HG03575 (cell line): Measurements from ENCODE around the gene LIG3.
"Not testable (repeated sequence)": the region's sequence is repeated elsewhere in the genome, so short reads cannot be mapped to it uniquely, and the experiment has no call there.

Source experiments
- ATAC-seq: cut with Tn5 transposase; IDR thresholded peaks from one replicate; pipeline ENCODE4 v1.9.1; 2021; ENCODE audit not compliant: unreplicated experiment, insufficient number of reproducible peaks, low FRiP score; ENCODE audit errors: extremely low read depth

The LIG3 gene

DNA sequence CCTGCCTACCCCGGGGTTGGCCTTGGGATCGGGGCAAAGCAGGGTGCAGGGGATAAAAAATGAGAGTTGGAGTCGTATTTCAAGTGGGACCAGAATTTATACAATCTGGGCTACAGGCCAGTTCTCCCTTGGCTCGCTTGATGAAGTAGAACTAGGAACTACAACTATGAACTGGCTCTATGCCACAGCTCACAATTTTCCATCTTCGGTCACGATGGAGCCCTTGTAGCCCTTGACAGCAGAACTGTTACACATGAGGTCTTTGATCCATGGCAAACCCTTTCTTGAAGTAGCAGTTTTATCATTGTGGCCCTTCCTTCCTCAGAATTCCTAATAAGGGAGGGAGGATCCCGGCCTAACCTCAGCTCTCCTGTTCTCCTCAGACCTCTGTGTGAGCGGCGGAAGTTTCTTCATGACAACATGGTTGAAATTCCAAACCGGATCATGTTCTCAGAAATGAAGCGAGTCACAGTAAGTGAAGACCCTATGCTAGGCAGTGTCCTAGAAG, 17.1 kb downstream of the LIG3 start:
- no peak for ATAC-seq

- ATAC-seq = no peak
Measured at GRCh38 chr17:34998205-34998604, 17.9 kb downstream of the LIG3 start.

- ATAC-seq = no peak
Measured at GRCh38 chr17:34999456-34999855, 19.1 kb downstream of the LIG3 start.

- not testable (repeated sequence) for ATAC-seq
Measured at GRCh38 chr17:35000965-35001364, 20.7 kb downstream of the LIG3 start.

DNA sequence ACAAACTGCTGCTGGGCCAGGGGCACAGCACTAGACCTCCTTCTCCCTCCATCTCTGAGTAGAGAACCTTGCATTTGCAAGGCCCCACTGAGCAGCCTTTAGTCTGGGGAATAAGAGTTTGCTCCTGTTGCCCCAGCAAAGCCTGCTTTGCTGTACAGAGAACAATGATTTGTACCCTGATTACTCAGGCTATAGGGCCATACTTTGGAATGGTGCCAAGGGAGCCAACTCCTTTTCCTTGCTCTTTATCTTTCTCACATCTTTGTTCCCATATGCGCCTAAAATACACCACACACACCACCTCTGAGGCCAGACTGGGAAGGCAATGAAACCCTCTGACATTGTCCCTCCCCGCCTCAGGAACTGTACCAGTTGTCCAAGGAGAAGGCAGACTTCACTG, 21.2 kb downstream of the LIG3 start:
- no peak for ATAC-seq

DNA sequence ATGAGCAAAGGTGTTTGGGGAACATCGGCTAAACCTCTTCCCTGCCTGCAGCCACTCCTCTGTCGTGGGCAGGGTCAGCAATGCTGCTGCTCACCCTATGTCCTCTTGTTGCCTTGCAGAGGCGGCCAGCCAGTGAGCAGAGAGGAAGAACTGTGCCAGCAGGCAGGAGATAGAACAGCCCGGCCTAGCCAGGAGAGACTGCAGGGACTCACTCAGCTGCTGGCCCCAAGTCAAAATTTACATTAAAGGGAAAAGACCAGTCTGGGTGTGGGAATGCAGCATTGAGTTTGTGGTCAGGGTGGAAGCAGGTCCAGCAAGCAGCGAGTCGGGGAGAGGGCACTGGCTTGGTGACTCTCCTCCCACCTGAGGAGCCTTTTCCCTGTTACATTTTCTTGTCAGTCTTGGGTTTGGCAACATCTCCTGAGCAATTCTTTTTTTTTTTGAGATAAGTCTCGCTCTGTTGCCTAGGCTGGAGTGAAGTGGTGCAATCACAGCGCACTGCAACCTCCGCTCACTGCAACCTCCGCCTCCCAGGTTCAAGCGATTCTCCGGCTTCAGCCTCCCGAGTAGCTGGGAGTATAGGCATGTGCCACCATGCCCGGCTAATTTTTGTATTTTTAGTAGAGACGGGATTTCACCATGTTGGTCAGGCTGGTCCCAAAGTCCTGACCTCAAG, 22.7 kb downstream of the LIG3 start:
- ATAC-seq = no peak

DNA sequence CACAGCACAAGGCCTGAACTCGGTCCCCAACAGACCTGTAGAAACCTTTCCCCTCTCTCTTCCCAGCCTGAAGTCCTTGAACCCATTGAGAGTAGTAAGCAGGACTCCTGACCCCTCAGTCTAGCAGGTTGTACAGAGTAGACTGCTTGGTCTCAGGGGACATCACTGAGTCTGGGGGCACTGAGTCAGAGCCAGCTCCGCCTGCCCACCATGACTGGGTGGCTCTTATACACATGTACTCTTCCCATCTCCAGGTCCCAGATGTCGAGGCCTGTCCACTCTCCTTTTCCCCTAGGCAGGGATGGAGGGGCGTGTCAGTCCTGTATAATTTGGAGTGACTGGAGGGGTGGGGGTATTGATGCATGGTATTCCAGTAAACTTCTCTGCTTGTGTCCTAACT, 23.5 kb downstream of the LIG3 start:
- ATAC-seq = no peak

DNA sequence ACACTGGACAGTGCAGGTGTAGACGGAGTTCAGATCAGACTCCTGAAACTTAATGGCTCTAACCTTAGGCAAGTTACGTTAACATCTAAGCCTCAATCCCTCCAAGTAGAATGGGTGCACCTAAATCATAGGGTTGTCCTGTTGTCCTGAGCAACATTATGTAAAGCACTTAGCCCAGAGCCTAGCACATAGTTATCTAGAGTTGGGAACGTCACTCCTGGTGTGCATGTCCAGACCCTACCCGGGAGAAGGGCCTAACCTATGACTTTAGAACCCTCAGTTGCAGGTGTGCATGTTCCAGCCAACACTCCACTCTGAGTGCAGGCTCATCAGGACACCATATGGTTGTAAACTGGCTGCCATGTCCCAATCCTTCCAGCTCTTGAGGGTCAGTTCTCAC, 26.0 kb downstream of the LIG3 start:
- no peak for ATAC-seq

GRCh38 chr17:35006961-35007360, 26.6 kb downstream of the LIG3 start:
- no peak for ATAC-seq

DNA sequence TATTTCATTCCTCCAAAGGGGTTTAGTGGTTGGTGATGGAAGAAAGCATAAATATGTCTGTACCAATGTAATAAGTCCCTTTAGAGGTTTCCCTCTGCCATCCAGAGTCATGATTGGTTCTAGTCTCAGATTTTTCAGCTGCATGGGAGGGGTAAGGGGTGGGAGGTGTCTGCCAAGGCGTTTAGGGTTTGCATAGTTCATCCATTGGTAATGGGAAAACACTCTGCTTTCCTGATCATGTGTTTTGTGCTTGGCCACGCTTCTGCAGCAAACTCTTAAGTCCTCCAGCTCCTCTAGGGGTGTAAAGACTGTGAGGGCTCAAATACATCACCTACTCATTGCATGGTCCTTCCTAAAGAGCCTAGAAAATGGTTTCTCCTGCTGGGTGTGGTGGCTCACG, 29.8 kb downstream of the LIG3 start:
- no peak for ATAC-seq

DNA sequence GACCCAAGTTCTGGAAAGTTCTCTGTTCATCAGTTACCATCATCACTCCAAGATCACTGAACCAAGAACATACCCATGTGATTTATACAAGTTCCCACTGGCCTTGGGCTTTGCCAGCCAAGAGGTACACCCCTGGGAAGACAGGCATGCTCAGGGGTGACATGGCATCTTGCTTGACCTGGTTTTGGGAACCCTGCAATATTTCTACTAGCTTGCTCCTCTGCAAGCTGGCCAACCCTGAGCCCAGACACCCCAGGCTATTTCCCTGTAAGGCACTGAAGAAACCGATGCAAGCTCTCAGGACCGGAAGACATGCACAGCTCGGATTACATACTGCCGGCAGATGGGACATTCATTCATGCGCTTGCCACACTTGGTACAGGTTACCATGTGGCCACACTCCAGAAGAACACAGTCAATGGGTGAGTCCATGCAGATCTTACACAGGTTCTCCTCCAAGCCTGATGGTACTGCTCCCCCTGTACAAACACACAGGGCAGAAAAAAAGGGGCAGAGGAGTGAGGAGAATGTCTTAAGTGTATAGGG, 31.4 kb downstream of the LIG3 start:
- ATAC-seq = no peak

GRCh38 chr17:35016369-35016768, 36.1 kb downstream of the LIG3 start:
- ATAC-seq = no peak

GRCh38 chr17:35017021-35017420, 36.7 kb downstream of the LIG3 start:
- ATAC-seq = no peak

GRCh38 chr17:35018814-35019213, 38.5 kb downstream of the LIG3 start:
- no peak for ATAC-seq

DNA sequence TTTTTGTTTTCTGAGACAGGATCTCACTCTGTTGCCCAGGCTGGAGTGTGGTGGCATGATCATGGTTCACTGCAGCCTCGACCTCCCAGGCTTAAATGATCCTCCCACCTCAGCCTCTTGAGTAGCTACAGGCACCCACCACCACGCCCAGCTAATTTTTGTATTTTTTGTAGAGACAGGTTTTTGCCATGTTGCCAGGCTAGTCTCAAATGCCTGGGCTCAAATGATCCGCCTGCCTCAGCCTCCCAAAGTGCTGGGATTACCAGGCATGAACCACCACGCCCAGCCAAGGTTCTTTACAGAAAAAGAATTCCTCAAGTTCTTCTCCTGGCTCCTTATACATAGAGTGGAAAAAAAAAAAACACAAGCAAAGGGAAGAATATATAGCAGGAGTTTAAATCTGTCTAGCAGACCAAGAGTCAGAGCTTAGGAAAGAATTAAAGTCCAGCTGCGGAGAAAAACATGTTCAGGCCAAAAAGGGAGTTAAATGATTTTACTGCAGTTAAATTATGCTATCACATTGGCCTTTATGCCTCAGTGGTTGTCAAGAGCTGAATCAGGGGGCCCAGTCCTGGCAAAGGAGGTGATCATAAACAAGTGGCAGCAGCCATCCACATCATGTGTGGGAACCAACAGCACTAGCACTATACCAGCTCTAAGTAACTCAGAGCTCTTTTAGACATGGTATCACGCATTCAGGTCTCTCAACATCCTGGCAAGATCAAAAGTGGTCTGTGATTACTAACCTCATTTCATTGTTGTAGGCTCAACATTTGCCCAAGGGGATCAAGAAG, 39.3 kb downstream of the LIG3 start:
- ATAC-seq = no peak

DNA sequence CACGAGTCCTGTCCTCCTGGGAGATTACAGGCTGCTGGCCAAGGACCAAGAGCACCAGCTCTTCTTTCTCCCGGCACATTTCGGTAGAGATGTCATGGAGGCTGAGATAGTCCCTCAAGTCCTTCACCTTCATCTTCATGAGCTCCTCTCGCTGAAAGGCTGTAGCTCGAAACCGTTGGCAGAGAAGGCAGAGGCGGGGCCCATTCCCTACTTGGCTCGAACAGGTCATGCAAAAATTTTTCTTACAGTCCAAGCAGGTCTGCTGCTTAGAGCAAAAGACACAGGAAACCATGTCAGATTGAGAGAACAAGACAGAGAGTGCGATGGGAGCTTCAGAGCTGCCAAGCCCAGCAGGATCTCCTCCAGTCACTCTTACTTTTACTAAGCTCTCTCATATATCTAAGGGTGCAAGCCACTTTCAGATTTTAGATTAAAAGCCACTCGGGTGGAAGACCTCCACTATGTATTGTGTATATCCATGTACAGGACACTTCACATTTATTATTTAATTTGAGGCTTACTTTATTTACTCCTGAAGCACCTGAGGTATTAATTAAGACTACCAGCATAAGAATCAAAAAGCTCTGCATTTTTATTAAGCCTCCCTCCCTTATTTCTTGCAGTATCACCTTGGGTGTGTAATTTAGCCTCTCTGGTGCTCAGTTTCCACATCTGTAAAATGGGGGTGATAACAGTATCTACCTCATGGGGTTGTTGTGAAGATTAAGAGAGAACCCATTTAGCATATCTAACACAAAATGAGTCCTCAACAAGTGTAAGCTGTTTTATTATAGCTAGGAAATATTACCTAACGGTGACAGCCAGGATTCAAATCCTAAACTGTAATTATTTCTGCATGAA, 41.4 kb downstream of the LIG3 start:
- no peak for ATAC-seq

DNA sequence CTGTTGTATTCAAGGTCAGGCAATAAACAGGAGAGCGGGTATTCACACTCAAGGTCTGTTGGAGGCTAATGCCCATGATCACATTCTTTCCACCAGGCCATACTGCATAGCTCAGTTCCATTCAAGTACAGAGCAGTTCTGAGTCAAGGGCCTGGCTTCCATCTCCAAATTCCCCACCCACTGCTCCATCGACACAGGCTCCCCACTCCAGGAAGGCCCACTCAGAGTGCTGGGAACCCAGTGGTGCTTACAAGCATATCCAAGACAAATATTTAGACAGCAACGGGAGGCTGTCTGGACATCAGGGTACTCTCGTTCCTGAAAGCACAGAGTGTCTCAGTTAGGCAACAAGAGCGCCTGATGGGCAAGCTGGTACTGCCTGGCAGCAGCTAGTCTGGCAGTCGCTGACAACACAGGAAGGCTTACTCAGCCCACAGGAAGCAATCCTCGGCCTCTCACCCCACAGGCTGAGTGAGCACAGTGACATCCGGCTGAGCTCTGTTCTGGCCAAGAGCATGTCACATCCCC, 42.3 kb downstream of the LIG3 start:
- no peak for ATAC-seq

DNA sequence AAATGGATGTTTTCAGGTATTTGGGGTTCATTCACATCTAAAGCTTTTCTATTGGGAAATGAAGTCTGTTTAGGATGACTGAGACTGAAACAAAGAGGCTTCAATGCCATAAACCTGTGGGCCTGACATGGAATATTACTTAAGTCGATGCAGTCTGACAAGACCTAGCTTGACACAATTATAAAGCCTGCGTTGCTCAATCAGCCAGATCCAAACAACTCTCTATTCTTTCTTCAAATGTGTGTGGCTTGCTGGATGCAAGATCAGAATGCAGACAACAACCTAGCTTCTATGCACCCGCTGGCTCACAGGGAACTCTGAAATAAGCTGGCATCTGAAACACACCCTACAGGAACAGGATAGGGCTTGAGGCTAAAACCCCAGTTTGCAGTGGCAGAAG, 43.2 kb downstream of the LIG3 start:
- ATAC-seq = no peak

- ATAC-seq = no peak
Measured at GRCh38 chr17:35025541-35025940, 45.2 kb downstream of the LIG3 start.
